HG03097 (cell line): Measurements from ENCODE around the gene RPP21.

Source experiments
- ATAC-seq: cut with Tn5 transposase; IDR thresholded peaks from one replicate; pipeline ENCODE4 v1.9.1; 2021; ENCODE audit not compliant: unreplicated experiment, low FRiP score

RPP21 gene

GRCh38 chr6:30328397-30328796 lies 16.6 kb upstream of the RPP21 start:
- no peak for ATAC-seq

GRCh38 chr6:30329331-30329730 lies 15.6 kb upstream of the RPP21 start:
- no peak for ATAC-seq

- no peak for ATAC-seq
These were observed 13.0 kb upstream of the RPP21 start for GRCh38 chr6:30331981-30332380.

GRCh38 chr6:30334075-30334783 lies 10.7 kb upstream of the RPP21 start:
- ATAC-seq: no peak

- no peak for ATAC-seq
These were observed 4.3 kb upstream of the RPP21 start for GRCh38 chr6:30340589-30341054.

- no peak for ATAC-seq
These were observed 3.7 kb upstream of the RPP21 start for GRCh38 chr6:30341218-30341617.

GRCh38 chr6:30341728-30342127 lies 3.2 kb upstream of the RPP21 start:
- ATAC-seq: no peak

- no peak for ATAC-seq
These were observed 627 bp upstream of the RPP21 start for GRCh38 chr6:30344191-30344867.

GRCh38 chr6:30345852-30346251 lies 896 bp downstream of the RPP21 start:
- no peak for ATAC-seq

GRCh38 chr6:30348957-30349356 lies 4.0 kb downstream of the RPP21 start:
- no peak for ATAC-seq

- no peak for ATAC-seq
These were observed 4.6 kb downstream of the RPP21 start for GRCh38 chr6:30349421-30350177.

- no peak for ATAC-seq
These were observed 5.6 kb downstream of the RPP21 start for GRCh38 chr6:30350524-30350923.

- ATAC-seq: no peak
These were observed 7.6 kb downstream of the RPP21 start for GRCh38 chr6:30352550-30352949.

- no peak for ATAC-seq
These were observed 10.3 kb downstream of the RPP21 start for GRCh38 chr6:30355281-30355680.

- no peak for ATAC-seq
These were observed 11.6 kb downstream of the RPP21 start for GRCh38 chr6:30356536-30356935.

GRCh38 chr6:30357678-30358540 lies 13.0 kb downstream of the RPP21 start:
- no peak for ATAC-seq

GRCh38 chr6:30359276-30359675 lies 14.3 kb downstream of the RPP21 start:
- no peak for ATAC-seq

- no peak for ATAC-seq
These were observed 15.2 kb downstream of the RPP21 start for GRCh38 chr6:30360139-30360538.

GRCh38 chr6:30361661-30362060 lies 16.7 kb downstream of the RPP21 start:
- no peak for ATAC-seq

- no peak for ATAC-seq
These were observed 18.5 kb downstream of the RPP21 start for GRCh38 chr6:30363459-30363858.

GRCh38 chr6:30364591-30364990 lies 19.6 kb downstream of the RPP21 start:
- ATAC-seq: no peak
